GM12878 (cell line): ENCODE data around the gene SRI.

ENCODE experiments used
- BHLHE40 ChIP-seq, 2 experiments: fragments of 450-650 bp in 1 of 2; IDR thresholded peaks; 2 replicates each; pipeline ENCODE4 v1.6.1; 2011 to 2017; ENCODE audit warnings: low read depth in 2 of 2, borderline replicate concordance in 1 of 2, improper control_type of control experiment in 1 of 2, low read length in 1 of 2, mild to moderate bottlenecking in 1 of 2
- DPF2 ChIP-seq: fragments of 450-650 bp; IDR thresholded peaks from 2 replicates; pipeline ENCODE4 v1.6.1; 2017; ENCODE audit warnings: mild to moderate bottlenecking
- FOS ChIP-seq: IDR thresholded peaks from 3 replicates; pipeline ENCODE4 v1.6.1; 2011; ENCODE audit warnings: borderline replicate concordance; ENCODE audit not compliant: insufficient read length; ENCODE audit errors: extremely low read depth
- JUNB ChIP-seq: IDR thresholded peaks from 2 replicates; pipeline ENCODE4 v1.6.1; 2016; ENCODE audit warnings: antibody characterized with exemption, mild to moderate bottlenecking
- JUND ChIP-seq: IDR thresholded peaks from 2 replicates; pipeline ENCODE4 v1.6.1; 2012; ENCODE audit warnings: low read depth, mild to moderate bottlenecking, low read length, improper control_type of control experiment, moderate library complexity
- POLR2A ChIP-seq: IDR thresholded peaks from 2 replicates; pipeline ENCODE4 v1.6.1; 2011; ENCODE audit warnings: low read depth, mild to moderate bottlenecking, low read length
- SIN3A ChIP-seq: IDR thresholded peaks from 2 replicates; pipeline ENCODE4 v1.6.1; 2012; ENCODE audit warnings: low read depth, low read length, improper control_type of control experiment
- TF ChIP-seq, protein P1 (sequence below), 3 experiments: IDR thresholded peaks in 2 of 3; conservative IDR thresholded peaks in 1 of 3; 2 replicates each; pipeline ENCODE4 v1.5.1; 2011; ENCODE audit warnings: low read depth in 3 of 3, low read length in 3 of 3, mild to moderate bottlenecking in 3 of 3, control low read depth in 2 of 3, moderate library complexity in 2 of 3, inconsistent platforms in 1 of 3, mixed read lengths in 1 of 3; ENCODE audit not compliant: control insufficient read depth in 2 of 3, insufficient read depth in 1 of 3; ENCODE audit errors: extremely low read depth in 1 of 3
- TF ChIP-seq, protein P2 (sequence below): fragments of 450-650 bp; IDR thresholded peaks from 2 replicates; pipeline ENCODE4 v1.6.1; 2014; ENCODE audit warnings: mild to moderate bottlenecking

DNA sequence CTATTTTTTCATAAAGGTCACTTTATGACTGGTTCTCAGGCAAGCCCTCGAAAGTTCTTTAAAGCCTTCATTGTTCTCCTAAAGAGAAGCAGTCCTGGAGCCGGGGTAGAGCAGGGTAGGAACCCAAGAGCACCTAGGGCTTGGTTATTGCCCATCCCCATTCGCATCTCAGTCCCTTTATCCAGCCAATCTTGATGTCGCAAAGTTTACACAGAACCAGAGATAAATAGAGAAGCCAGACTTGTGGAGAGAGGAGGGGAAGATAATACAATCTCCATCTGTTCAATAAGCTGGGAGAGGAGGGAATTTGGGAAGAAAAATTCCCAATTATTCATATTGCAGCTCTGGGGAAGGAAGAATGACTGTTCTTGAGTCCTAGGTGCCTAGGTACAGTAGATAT, 6.4 kb upstream of the SRI start:
- no peak for TF ChIP-seq JUND
- TF ChIP-seq POLR2A = no peak
- no peak for TF ChIP-seq JUNB
- no peak for TF ChIP-seq DPF2
- TF ChIP-seq, protein P1, sequence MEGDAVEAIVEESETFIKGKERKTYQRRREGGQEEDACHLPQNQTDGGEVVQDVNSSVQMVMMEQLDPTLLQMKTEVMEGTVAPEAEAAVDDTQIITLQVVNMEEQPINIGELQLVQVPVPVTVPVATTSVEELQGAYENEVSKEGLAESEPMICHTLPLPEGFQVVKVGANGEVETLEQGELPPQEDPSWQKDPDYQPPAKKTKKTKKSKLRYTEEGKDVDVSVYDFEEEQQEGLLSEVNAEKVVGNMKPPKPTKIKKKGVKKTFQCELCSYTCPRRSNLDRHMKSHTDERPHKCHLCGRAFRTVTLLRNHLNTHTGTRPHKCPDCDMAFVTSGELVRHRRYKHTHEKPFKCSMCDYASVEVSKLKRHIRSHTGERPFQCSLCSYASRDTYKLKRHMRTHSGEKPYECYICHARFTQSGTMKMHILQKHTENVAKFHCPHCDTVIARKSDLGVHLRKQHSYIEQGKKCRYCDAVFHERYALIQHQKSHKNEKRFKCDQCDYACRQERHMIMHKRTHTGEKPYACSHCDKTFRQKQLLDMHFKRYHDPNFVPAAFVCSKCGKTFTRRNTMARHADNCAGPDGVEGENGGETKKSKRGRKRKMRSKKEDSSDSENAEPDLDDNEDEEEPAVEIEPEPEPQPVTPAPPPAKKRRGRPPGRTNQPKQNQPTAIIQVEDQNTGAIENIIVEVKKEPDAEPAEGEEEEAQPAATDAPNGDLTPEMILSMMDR (IDR thresholded peaks at IDR 0.05 in 2 of 3, conservative IDR thresholded peaks at IDR 0.05 in 1 of 3; ENCODE audit: control insufficient read depth in 2 of 3, extremely low read depth in 1 of 3, insufficient read depth in 1 of 3, low read depth in 3 of 3, low read length in 3 of 3) = no peak
- no peak for TF ChIP-seq FOS
- TF ChIP-seq, protein P2, sequence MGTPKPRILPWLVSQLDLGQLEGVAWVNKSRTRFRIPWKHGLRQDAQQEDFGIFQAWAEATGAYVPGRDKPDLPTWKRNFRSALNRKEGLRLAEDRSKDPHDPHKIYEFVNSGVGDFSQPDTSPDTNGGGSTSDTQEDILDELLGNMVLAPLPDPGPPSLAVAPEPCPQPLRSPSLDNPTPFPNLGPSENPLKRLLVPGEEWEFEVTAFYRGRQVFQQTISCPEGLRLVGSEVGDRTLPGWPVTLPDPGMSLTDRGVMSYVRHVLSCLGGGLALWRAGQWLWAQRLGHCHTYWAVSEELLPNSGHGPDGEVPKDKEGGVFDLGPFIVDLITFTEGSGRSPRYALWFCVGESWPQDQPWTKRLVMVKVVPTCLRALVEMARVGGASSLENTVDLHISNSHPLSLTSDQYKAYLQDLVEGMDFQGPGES = no peak
- no peak for TF ChIP-seq BHLHE40 (IDR thresholded peaks at IDR 0.05; ENCODE audit: borderline replicate concordance in 1 of 2, low read depth in 2 of 2, low read length in 1 of 2)
- TF ChIP-seq SIN3A = no peak
